Stromal cell of bone marrow (primary cell): ENCODE measurements around the gene BAZ1A.
"Not testable (repeated sequence)": the region's sequence is repeated elsewhere in the genome, so short reads cannot be mapped to it uniquely, and the experiment has no call there.

Experiments used
- DNase-seq: peaks from one replicate; pipeline ENCODE4 v3.0.0-alpha.2; 2012; ENCODE audit warnings: low read depth

The BAZ1A gene

DNA sequence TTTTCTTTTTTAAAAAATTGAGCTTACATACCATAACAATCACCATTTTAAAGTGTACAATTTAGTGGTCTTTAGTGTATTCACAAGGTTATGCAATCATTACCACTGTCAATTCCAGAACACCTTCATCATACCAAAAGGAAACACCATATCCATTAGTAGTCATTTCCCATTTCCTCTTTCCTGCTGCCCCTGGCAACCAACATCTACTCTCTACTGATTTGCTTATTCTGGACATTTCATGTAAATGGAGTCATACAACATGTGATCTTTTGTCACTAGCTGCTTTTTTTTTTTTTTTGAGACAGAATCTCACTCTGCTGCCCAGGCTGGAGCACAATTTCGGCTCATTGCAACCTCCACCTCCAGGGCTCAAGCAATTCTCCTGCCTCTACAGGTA is 93.9 kb downstream of the BAZ1A start:
- DNase-seq = peak; percentile 85

DNA sequence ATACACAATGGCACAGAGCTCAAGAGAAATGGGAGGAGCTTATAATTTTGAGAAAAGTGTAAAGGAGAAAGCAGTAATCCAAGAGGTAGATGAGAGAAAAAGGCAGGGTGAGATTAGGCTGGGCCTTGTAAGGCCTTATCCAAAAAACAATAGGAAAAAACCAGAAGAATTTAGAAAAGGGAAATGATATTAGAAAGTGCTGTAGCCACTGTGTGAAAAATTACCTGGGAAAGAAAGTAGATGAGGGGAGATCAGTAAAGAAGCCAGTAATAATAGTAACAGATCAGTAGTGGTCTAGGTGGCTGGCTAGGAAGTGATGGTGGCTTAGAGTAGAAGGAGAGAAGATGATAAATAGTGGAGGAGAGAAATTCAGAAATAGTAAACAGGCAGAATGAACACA is 94.5 kb downstream of the BAZ1A start:
- DNase-seq = no peak

DNA sequence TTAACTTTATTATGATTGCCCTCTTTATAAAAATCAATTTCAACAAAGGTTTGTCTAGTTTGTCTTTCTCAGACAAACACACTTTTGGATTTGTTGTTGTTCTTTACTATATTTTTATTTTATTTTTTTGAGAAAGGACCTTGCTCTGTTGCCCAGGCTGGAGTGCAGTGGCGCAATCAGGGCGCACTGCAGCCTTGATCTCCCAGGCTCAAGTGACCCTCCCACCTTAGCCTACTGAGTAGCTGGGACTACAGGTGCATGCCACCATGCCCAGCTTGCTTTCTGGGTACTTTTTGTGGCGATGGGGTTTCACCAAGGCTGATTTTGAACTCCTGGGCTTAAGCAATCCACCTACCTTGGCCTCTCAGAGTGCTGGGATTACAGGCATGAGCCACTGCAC is 96.4 kb downstream of the BAZ1A start:
- DNase-seq = no peak

DNA sequence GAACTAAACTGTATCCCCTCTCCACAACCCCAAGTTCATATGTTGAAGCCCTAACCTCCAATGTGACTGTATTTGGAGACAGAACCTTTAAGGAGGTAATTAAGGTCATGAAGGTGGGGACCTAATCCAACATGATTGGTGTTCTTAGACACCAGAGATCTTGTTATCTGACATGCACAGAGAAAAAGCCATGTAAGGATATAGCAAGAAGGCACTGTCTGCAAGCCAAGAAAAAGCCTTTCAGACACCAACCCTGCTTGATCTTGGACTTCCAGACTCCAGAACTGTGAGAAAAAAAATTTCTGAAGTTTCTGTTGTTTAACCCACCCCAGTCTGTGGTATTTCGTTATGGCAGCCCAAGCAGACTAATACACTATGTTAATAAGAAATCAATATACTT is 98.5 kb downstream of the BAZ1A start:
- no peak for DNase-seq

DNA sequence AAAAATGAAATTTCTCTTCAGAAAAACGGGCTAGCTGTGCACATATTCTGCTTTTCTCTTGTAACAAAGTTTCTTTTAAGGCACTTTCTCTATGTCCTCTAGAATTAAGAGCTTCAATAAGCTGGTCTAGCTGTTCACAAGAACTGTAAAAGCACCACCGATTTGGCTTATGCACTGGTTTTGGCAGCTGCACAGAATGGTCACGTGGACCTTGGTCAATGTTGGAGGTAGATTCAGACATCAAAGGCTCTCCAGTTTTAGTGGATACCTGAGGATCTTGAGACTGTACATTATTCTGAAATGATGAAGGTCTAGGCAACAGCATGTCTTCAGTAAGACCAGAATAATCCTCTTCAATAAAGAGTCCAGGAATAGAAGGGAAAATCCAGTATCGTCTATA is 99.2 kb downstream of the BAZ1A start:
- DNase-seq = no peak

DNA sequence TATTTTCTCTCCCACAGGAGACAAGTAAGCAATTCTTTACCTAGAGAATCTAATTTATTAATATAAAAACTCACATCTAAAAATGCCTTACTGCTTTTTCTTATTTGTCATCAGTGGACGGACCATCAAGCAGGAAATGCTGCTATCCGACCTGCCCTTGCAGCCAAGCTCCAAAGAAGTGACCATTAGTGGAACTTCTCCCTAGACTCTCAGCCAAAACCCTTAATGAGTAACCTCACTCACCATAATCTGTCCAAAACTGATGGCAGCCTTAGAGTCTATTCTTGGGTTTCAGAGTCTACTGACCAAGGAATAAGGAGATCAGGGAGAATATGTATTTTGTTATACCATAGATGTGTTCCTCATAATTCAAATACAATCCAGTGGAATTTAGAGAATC is 99.8 kb downstream of the BAZ1A start:
- DNase-seq = no peak

DNA sequence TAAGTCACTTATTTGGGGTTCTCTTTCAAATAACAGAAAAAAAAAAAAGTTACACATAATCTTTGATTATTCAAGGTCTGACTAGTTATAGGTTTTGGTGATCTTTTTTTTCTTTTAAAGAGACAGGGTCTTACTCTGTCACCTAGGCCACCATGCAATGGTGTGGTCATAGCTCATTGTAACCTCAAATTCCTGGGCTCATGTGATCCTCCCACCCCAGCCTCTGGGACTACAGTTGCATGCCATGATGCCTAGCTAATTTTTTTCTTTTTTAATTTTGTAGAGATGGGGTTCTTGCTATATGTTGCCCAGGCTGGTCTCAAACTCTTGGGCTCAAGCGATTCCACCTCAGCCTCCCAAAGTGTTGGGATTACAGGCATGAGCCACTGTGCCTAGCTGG is 104.3 kb downstream of the BAZ1A start:
- no peak for DNase-seq

DNA sequence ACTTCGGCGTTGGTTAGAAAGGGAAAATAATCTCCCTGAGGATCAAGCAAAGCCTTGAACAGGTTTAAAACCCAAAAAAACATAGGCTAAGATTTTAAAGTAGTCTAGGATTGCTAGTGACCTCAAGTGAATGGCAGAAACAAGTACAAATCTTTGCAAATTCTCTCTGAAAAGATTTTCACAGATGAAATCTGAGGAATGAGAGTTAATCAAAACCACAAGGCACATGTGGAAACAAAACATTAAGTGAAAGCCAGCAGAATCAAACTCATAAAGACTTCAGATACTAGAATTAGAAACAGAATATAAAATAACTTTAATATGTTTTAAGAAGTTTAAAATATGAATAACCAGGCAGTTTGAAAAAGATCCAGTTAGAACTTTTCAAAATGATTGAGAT is 108.6 kb downstream of the BAZ1A start:
- peak; percentile 15 for DNase-seq

DNA sequence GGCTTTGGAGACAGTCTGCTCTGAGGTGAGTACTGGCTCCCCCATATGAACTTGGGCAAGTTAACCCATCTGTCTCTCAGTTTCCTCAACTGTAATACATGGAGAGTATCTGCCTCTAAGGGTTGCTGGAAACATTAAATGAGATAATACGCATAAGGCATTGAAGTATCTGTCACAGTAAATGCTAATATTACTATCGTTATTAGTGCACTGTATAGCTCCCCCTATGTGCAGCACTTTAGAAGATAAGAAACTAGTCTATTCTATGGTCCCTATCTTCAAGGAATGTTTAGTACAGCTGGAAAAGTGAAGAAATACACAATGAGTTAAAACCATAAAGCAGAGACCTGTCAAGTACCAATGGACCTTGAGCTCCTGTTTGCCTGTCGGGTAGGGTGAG is 109.1 kb downstream of the BAZ1A start:
- no peak for DNase-seq

DNA sequence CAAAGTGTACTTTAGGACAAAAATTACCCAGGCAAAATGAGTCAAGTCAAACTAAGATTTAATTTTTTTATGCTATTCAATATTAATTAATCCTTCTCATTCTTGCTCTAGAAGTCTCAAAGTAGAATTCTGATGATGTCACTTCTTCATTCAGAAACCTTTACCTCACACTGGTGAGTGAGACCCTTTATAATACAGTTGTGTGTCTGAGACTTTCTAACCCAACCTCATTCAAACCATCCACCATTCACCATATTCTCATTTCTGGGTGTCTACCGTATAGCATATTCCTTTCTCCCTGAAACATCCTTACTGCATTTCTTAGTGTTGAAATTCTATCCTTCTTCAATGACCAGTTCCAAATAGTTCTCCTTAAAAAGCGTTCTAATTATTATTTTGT is 119.9 kb downstream of the BAZ1A start:
- no peak for DNase-seq

DNA sequence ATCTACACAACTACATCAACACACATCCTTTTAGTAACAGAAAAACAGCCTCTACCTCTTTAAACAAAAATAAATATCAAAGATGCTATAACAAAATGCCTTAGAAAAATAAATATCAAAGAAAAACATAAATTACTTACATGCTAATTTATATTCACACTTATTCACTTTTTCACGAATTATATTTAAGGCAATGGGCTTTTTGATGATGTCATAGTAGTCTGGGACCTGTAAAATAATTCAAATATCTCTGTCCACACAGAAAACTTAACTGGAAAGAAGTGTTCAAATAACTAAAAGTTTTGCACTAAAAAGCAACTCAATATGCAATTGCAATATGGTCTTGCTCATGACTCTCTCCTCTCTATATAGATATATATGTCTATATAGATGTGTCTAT is 120.5 kb downstream of the BAZ1A start:
- no peak for DNase-seq

DNA sequence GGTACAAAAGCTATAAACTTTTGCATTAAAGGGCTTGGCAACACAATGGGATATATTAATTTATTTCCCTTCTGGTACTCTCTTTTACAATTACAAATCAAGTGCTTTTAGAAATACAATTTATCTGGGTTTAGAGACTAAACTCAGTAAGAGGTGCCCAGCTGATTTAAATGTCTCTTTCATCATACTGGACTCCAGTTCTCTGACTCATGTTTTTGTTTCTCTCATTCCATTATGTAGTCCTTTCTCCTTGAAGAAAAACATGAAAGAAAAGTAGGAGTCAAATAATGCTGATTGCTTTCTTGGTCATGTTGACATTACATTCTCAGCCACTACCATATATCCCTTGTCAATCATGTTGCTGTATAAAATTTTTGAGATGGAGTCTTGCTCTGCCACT is 124.5 kb downstream of the BAZ1A start:
- peak; percentile 44 for DNase-seq

DNA sequence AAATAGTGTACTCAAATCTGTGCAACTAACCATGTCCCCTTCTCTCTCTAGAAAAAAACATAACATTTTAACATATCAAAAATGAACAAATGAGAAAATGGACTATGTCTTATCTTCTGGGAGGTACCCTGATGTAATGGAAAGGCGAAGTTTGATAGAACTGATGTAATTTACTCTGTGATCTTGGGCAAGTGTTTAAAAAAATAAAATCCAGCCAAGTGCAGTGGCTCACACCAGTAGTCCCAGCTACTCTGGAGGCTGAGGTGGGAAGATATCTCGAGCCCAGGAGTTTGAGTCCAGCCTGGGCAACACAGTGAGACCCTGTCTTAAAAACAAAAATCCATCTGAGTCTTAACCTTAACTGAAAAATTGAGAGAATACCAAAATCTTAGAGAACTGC is 124.9 kb downstream of the BAZ1A start:
- no peak for DNase-seq

DNA sequence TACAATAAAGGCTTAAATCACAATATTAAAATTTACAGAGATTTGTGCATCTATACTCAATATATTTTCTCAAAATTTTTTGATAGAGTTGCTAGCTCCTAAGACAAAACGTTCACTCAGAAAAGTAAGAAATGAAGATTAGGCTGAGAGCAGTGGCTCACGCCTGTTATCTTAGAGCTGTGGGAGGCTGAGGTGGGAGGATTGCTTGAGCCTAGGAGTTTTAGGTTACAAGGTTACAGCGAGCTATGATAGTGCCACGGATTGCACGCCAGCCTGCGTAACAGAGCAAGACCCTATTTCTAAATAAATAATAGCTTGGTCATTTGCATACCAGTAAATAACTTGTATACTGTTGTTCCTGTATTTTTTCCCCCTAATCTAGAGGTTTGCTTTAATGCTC is 125.8 kb downstream of the BAZ1A start:
- no peak for DNase-seq

DNA sequence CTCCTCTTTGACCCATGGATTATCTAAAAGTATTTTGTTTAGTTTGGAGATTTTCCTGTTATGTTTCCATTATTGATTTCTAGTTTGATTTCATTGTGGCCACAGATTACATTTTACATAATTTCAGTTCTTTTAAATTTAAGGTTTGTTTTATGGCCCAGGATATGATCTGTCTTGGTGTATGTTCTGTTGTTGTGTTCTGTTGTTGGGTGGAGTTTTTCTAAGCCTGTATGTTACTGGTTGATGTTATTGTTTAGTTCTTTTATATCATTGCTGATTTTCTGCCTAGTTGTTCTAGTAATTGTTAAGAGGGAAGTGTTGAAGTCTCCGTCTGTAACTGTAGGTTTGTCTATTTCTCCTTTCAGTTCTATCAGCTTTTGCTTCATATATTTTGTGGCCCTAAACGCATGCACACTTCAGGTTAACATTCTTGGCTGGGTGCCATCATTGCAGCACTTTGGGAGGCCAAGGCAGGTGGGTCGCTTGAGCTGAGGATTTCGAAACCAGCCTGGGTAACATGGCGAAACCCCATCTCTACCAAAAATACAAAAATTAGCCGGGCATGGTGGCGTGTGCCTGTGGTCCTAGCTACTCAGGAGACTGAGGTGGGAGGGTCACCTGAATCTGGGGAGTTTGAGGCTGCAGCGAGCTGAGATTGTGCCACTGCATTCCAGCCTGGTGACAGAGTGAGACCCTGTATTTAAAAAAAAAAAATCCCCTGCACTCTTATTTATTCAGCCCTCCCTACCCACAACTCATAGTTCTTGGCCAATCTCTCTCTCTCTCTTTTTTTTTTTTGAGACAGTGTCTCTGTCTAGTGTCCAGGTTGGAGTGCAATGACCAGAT is 132.7 kb downstream of the BAZ1A start:
- no peak for DNase-seq

DNA sequence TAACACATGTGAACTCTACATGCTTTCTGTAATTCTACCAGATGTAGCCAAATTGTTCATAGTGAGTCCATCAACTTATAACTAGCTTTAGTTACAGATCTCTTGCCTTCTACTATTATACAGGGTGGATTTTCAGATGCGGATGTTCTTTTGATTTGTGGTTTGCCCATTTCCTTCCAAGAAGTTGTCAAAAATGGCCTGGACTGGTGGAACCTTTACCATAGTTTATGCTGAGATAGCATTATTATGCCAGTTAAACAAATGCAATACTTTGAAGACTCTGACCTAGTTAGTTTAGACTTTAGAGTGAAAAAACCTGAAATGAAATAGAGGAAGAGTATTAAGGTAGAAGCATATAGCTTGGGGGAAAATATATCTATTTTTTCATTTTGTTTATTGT is 133.3 kb downstream of the BAZ1A start:
- no peak for DNase-seq

DNA sequence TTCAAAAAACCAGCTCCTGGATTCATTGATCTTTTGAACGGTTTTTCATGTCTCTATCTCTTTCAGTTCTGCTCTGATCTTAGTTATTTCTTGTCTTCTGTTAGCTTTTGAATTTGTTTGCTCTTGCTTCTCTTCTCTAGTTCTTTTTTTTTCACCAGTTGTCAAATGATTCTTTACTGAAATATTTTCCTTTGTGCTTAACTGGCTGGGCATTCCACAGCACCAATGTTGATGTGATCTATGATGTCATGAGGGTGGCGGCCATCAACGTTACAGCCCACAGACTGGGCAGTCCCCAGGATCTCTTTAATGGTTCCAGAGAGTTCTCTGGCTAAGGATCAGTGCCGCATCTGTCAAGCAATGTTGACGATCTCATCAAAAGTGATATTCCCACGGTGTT is 135.0 kb downstream of the BAZ1A start:
- not testable (repeated sequence) for DNase-seq

DNA sequence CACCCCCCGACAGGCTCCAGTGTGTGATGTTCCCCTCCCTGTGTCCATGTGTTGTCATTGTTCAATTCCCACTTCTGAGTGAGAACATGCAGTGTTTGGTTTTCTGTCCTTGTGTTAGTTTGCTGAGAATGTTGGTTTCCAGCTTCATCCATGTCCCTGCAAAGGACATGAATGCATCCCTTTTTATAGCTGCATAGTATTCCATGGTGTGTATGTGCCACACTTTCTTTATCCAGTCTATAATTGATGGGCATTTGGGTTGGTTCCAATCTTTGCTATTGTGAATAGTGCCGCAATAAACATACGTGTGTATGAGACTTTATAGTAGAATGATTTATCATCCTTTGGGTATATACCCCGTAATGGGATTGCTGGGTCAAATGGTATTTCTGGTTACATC is 138.1 kb downstream of the BAZ1A start:
- not testable (repeated sequence) for DNase-seq

DNA sequence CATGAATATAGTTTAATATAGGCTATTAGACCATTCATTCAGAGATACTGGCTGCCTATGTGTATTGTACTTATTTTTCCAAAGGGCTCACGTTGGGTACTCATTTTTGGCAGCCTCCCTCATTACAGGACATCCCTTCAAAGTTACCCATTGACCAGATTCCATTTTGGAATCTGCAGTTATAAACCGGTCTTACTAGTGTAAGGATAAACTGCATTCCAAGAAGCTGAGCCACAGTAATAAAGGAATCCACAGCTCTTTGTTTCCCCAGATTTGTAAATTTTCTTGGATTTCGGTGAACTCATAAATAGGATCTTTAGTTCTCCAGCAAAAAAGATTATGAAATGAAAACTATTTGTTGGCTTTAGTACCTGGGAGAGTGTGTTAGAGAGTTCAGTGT is 141.9 kb downstream of the BAZ1A start:
- DNase-seq = no peak

DNA sequence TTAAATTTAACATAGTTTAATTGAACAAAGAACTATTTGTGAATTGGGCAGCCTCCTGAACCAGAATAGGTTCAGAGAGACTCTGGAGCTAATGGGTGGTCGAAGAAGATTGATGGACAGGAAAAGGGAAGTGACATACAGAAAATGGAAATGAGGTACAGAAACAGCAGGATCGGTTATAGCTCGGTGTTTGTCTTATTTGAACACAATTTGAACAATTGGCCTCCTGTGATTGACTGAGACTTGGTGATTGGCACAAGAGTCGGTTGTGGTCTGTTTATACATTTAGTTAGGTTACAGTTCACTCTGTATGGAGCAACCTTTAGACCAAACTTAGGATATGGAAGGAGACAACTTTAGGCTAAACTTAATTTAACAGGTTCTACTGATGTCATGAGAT is 142.4 kb downstream of the BAZ1A start:
- DNase-seq = no peak

DNA sequence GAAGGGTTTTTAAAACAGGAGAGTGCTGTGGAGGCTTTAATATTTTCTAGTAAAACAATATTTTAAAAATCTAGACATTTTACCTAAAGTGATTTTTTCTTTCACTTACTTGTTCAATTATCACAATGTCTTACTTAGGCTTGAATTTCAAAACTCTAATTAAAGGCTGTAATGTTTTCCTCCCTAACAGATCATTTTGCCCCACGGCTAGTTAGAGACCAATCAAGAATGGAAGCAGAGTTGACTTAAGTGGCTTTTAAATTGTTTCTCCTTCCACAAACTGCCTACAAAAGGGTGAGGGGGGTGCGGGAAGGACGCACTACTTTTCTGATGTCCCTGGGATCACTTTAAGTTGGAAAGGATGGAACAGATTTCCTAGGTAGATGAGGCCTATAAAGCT is 151.3 kb downstream of the BAZ1A start:
- no peak for DNase-seq

DNA sequence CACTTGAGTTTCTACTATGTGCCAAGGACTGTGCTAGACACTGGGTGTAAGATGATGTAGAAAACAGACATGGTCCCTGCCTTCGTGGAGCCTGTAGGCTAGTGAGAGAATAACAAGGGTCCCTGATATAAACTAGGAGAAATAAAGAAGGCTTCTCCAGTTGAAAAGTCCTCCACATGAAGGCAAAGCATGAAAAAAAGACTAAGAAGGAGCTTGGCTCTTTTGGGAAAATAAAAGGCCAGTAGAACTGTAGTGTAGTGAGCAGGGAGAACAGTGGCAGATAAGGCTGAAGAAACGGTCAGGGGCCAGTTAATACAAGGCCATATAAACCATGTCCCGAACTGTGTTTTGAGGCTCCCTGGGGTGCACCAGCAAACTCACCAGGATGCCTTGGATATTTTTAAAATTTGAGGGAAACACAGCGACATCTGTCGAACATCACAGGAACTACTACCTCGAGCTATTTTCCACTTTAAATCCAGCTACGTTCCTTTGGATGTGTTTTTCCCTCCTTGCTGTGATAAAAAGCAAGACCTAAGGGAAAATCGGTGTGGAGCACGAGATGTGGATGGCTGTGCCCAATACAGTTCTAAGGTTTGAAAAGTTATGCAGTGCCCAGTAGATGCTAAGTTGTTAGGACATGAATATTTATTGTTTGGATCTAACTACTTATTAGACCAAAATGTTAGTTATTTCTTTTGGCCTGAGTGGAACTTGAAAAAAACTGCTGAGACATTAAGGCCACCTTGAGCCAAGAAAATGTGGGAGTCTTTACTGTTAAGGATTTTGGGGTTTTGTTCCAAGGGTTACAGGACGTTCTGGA is 152.2 kb downstream of the BAZ1A start:
- DNase-seq = peak; percentile 46

DNA sequence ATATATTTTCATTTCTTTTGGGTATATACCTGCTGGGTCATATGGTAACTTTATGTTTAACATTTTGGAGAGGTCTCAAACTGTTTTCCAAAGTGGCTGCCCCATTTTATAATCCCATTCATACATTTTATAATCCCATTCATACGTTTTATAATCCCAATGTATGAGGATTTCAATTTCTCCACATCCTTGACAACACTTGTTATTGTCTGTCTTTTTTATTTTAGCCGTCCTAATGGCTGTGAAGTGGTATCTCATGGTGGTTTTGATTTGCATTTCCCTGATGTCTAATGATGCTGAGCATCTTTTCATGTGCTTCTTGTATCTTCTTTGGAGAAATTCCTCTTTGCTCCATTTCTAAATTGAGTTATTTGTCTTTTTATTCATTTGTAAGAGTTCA is 154.0 kb downstream of the BAZ1A start:
- no peak for DNase-seq
